ENCODE measurements around the gene SNX14.
"Not testable (repeated sequence)": the region's sequence is repeated elsewhere in the genome, so short reads cannot be mapped to it uniquely, and the experiment has no call there.

SNX14 gene, protein sequence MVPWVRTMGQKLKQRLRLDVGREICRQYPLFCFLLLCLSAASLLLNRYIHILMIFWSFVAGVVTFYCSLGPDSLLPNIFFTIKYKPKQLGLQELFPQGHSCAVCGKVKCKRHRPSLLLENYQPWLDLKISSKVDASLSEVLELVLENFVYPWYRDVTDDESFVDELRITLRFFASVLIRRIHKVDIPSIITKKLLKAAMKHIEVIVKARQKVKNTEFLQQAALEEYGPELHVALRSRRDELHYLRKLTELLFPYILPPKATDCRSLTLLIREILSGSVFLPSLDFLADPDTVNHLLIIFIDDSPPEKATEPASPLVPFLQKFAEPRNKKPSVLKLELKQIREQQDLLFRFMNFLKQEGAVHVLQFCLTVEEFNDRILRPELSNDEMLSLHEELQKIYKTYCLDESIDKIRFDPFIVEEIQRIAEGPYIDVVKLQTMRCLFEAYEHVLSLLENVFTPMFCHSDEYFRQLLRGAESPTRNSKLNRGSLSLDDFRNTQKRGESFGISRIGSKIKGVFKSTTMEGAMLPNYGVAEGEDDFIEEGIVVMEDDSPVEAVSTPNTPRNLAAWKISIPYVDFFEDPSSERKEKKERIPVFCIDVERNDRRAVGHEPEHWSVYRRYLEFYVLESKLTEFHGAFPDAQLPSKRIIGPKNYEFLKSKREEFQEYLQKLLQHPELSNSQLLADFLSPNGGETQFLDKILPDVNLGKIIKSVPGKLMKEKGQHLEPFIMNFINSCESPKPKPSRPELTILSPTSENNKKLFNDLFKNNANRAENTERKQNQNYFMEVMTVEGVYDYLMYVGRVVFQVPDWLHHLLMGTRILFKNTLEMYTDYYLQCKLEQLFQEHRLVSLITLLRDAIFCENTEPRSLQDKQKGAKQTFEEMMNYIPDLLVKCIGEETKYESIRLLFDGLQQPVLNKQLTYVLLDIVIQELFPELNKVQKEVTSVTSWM

DNA sequence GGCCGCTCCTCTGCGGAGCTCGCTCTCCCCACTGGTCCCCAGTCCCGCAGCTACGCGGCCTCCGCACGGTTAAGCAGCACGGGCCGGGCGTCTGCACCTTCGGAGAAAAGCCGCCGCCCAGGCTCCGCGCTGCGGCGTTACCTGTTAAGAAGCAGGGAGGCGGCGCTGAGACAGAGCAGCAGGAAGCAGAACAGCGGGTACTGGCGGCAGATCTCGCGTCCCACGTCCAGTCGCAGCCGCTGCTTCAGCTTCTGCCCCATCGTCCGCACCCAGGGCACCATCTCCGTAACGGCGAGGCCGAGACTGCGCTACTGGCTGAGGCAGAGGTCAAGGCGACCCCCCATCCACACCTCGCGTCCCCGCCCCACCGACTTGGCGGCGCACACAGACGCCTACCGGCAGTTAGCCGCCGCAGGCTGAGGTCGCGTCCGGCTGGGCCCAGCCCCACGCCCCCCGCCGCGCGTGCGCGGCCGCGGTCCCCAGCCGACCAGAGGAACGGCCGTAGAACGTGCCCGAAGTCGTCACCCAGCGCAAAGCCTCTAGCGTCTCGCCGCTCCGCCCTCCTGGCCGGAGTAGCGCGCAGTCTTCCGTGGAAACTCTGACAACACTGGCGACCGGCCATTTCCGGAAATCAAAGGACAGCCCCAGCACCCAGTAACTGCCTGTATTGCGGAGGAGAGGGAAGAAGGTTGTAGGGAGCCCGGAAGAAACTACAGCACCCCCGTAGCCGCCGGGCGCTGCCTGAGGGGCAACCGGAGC lies at the start of gene SNX14:
SNX14 (minus strand) TSS at position 421 of the 759 bp plus-strand sequence; CDS start at position 281, 140 bp downstream.
- peak; percentile 57 for DNase-seq (ENCODE audit: low read depth)

DNA sequence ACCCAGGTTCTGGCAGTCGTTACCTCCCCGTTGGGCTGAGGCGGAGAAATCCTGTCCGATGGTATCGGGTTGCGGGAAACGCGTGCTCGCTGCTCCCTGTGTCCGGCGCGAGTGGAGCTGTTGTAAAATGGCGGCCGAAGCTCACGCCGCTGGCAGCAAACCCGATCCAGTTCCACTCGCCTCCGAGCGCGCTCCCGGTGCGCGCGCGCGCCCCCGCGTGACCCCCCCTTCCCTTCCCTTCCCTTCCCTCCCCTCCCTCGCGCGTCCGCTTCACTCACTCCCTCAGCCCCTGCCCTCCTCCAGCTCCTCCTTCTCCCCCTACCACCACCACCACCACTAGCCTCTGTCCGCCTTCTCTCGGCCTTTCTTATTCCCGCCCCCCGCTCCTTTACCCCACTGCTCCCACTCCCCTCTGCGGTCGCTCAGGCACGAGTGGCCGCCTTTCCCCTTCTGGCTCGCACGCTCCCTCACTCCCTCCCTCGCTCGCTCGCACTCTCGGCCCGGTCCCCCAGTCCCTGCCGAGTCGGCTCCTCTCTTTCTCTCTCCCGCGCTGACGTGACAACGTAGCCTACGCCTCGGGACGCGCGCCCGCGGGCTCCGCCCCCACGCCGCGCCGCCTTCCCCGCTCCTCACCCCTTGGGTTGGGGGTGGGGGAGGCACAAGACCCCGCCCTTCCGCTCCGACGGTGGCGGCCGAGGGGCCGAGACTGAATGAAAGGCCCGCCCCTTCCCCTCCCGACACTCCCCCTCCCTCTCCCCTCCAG lies 49.3 kb upstream of the SNX14 start, which contains the start of gene SYNCRIP:
SYNCRIP (minus strand) TSS at position 113 of the 763 bp plus-strand sequence. CDS start 1,447 bp downstream, outside the sequence.
- peak; percentile 97 for DNase-seq (ENCODE audit: low read depth)

DNA sequence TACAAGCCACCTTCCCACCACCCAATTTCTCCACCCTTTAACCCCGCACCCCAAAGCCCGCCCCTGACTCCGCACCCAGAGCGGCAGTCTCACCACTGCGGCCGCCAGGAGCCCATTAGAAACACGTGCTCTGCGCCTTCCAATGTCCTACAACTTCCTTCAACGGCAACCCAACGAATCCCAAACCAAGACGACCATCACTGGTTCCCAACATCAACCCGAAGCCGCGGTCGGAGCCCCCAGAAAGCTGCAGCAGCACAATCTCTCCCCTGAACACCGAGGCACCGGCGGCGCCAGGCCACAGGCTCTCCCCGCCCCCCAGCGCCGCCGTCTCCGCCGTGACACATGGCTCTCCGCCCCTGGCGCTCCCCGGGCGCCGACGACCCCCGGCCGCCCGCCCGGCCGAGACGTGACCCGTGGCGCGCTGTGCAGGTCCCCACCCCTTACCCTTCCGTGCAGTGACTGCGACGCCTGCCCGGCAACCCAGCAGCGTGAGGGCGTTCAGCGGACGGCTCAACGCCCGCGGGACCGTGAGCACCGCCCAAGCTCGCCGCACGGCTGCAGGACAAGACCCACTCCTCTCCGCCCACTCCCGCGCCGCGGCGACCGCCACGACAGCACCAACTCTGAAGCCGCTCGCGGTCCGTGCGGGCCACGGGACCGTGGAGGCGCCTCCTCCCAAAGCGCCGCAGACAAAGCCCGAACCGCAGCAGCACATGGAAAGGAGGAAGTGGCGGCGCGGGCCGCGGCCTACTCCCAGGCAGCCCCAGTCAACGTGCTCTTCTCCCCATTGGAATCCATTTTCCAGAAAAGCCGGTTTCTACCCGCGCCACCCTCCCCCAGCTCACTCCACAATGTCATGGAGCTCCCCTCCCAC lies 48.5 kb upstream of the SNX14 start:
- peak; percentile 29 for DNase-seq (ENCODE audit: low read depth)

DNA sequence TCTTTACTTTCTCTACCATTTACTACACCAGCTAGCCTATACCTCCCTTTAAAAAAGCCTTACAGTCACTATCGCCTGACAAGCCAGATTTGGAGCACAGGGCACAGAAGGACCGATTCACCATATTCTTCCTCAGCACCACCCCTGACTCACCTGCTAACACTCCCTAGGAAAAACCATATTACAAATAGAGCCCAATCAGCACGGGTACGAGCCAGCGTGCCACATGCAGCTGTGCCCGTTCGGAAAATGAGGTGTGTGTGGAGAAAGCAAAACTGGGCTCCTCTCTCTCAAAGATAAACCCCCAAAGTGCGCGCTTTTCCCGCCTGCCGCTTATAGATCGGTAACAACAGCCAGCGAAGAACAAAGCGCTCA lies 47.9 kb upstream of the SNX14 start:
- no peak for DNase-seq (ENCODE audit: low read depth)

DNA sequence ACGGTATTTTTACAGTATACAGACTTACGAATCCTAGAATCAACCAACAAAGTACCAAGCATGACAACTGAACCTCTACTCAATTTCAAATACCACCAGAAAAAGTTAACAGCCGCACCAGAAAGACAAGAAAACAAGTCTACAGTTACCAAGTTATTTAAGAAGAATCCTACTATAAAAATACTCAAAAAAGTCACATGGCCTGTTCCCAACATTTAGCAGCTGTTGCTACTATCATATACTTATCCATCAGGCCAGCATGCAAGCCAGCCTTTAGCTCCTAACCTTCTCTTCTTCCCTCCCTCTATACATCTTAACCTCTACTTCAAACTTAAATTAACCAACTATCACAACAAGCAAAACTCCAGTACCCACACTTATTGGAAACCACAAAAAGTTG lies 47.2 kb upstream of the SNX14 start:
- no peak for DNase-seq (ENCODE audit: low read depth)

DNA sequence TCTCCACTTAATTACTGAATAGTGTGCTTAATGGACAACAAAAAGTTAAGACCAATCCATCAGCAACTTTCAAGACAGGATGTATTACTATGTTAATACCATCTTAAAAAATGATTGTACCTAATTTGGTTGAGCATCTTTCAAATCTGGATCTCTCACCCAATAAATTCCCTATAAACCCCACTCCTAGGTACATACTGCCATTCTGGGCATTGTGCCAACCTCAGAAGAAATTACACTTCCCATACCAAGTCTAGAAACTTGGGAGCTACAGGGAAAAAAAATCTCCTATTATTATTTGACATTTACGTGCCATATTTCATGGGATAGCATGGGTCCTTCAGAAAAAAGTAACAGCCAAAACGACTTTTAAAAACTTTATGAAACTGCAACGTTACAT lies 43.9 kb upstream of the SNX14 start:
- DNase-seq (ENCODE audit: low read depth) = no peak

DNA sequence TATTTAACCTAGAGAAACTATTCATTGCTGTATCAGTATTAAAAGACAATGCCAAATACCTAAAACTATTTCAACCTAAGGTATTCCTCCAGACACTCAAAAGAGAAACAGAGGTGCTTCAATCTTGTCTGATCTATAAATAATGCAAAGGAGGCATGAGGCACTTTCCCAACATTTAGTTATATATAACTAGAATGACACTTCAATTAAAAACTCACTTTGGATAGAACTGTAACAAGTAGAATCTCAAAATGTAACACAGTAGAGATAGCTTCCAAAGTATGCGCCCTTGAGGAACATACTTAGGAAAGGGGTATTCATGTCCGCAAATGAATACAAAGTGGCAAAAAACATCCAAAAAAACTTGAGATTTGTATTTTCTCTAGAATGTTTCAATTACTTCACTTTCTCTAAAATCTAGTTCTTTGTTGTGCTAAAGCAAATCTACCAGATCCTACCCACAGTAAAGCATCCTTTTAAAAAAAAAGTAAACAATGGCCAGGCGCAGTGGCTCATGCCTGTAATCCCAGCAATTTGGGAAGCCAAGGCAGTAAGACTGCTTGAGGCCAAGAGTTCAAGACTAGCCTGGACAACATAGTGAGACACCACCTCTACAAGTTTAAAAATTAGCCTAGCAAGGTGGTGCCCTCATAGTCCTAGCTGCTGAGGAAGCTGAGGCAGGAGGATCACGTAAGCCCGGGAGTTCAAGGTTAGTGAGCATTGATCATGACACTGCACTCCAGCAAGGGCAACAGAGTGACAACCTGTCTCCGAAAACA lies 38.7 kb upstream of the SNX14 start:
- DNase-seq (ENCODE audit: low read depth) = no peak

DNA sequence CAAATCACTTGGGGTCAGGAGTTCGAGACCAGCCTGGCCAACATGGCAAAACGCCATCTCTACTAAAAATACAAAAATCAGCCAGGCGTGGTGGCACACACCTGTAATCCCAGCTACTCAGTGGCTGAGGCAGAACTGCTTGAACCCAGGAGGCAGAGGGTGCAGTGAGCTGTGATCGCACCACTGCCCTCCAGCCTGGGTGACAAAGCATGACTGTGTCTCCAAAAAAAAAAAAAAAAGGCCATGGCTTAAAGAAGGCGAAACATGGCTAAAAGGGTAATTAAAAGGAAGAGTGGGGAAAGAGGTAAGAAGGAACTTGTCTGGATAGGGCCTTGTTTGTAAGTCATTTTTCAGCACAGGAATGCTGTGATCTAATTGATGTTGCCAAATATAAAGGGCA lies 37.5 kb upstream of the SNX14 start:
- not testable (repeated sequence) for DNase-seq (ENCODE audit: low read depth)

DNA sequence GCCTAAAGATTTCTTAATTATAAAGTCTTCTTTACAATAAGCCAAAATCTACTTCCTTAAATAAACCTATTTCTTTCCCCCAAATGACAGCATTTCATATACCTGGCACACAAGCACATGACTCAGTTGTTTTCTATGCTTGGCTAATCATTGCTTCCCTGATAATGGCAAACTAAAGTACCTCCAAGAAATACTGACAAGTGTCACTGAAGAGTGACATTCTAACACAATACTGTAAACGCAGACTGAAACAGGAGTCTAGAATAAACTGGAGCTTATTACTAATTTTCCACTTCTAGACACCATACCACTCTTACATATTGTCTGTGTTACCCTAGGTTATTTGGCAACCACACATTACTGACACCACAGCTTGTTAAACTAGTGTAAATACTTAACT lies 34.7 kb upstream of the SNX14 start:
- no peak for DNase-seq (ENCODE audit: low read depth)

DNA sequence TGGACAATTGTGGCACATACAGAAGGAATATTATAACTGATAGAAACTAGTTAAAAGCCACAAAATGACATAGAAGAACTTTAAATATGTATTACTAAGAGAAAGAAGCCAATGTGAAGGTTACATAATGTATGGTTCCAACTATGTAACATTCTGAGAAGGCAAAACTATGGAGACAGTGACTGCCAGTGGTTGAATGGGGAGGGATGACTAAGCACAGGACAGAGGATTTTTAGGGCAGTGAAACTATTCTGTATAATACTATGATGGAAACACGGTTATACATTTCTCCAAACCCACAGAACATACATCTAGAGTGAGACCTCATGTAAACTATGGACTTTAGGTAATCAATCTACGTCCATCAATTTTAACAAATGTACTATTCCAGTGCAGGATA lies 26.6 kb upstream of the SNX14 start:
- no peak for DNase-seq (ENCODE audit: low read depth)

DNA sequence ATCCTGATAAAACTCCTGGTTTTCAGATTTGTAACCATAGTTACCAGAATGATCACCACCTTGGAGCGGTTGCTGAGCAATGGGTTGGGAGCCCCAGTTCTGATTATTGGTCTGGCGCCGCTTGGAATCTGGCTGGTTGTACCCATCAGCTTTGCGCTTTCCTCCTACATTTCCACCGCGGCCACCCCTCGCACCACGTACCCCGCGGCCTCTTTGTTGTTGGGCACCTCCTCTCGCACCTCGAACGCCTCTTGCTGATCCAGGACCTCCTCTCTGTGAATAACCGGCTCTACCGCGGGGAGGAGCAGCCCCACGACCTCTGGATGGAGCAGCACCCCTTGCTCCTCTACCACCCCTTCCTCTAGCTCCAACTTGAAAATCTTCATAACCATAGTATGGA lies 21.1 kb upstream of the SNX14 start:
- no peak for DNase-seq (ENCODE audit: low read depth)

DNA sequence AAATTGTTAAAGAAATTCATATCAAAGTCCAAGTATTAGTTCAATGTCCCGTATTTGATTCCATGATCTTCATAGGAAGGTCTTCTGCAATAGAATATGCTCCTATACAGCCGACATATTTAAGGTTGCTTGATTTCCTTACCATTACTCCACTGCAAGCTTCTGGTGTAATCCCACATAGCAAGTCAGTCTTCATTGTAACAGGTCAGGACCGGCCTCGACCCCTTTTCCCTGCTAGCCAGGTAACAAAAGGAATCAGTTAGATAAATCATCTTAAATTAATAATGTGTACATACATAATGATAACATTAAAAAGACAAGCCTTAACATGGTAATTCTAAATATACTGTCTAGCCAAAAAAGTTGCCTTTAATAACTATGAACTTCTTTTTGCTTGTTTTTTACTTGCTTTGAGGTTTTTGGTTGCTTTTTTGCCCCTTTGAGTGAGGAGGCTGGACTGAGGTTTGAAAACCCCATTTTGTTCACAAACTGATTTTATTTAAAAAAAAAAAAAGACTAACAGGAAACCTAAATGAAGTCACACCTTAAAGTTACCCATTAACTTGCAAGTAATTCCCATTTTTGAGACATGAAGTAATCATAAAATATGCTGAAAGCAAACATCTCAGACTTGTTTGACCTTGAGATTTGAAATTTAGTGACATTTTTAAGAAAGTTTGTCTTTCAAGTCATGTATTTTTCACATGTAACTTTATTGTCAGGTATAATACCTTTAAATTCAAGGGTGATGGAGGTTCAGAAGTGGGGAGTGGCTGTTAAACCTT lies 19.2 kb upstream of the SNX14 start:
- DNase-seq (ENCODE audit: low read depth) = no peak

DNA sequence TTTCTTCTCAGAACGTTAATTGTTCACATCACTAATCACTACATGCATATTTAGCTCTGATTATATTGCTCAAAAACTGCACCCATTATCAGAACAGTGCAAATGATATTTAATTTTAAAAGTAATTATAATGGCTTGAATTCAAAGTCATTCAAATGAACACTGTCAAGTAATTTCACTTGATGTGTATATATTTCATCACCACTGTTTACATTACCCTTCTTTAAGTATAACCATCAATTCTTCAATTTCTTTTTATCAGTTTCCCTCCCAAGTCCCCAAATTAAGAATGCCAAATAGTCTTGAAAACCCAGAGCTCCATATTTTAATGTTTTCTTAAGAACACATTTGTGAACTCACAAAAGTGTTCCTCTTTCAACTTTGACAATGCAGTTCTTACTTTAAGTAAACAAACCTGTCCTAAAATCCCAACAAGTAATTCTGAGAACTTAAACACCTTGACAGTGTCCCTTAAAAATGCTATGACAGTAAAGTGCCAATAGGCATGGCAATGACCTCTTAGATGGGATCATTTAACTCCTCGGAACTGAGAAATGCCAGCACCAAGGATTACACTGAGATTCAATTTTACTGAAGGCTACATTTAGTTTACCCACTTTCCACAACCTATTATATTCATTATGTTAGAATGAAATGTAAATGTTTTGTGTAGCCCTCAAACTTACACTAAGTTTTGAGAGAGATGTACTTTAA lies 16.7 kb upstream of the SNX14 start:
- no peak for DNase-seq (ENCODE audit: low read depth)

DNA sequence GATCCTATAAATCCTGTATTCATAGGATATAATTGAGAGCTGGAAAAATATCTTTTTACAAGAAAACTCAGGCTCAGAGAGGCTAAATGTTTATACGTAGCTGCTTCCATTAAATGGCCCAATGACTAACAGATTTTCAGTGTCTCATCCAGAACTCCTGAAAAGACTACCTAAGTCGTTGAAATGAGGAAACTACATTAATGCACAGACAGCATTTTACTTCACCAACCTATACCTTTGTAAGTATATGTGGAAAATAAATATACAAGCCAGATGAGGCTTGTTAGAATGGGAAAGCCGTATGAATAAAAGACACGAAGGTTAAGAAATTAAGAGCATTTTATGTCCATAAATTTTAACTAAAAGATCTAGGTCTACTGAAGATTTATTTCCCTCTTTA lies 8.4 kb upstream of the SNX14 start:
- DNase-seq (ENCODE audit: low read depth) = no peak

DNA sequence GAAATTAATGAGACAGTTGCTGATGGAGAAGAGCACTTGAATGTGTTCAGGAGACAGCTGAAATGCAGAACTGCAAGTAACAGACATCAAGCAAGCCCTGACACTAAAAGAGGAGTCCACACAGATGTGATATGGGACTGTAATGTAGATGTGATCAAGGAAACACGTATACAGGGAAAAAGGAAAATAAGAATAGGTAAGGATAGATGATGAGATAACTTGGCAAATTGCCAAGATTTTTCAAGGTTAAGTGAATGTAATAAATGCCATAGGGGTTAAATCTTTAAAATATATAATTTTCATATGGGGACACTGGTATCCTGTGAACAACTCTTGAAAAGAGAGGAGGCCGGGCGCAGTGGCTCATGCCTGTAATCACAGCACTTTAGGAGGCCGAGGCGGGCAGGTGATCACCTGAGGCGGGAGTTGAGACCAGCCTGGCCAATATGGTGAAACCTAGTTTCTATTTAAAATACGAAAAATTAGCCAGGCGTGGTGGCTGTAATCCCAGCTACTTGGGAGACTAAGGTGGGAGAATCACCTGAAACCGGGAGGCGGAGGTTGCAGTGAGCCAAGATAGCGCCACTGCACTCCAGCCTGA lies 7.2 kb upstream of the SNX14 start:
- DNase-seq (ENCODE audit: low read depth) = no peak

DNA sequence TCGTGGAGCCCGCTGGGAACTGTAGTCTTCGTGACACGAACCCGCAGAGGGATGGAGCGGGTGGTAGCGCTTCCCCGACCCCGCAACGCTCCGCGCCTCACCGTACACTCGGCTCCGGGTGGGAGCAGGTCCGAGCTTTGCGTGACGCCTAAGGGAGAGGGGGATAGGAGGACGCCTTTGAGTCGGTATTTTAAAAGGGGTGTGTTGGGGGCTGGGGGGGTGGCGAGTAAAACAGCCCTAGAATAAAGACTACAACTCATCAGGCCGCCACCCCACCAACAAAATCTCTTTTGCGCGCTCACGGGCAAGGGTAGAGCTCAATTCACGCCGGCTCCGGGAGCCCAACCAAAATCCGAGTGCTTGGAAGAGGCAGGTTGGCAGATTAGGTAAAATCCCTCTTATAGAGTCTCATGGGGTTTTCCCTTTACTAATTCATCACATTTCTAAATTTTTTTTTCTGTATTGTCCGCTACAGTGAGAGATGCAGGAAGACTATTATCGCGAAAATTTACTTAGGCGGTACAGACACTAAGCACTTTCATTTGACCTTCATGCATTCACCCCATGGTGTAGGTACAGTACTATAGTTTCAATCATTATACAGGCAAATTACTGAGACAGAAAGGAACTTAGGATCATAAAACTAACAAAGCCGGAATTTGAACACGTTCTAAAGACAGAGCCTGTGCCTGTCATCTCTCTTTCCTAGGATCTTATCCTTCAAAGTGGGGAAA lies 706 bp upstream of the SNX14 start:
- DNase-seq (ENCODE audit: low read depth) = no peak

DNA sequence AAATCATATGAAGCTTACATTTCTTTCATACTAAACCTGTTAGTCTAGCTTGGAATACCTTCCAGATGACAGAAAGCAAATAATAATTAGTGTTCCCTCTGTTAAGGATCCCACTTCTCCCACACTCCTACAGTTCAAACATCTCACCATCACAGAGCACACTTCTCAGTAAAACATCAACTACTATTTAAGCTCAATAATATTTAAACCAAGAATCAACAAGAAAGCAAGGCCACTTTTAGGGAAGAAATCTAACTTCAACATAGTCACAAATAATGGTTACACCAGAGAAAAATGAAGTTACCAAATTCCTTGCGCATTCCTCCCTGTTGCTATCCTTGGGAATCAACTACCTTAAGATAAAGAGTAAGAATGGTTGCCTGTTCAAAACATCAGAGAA lies 1.6 kb downstream of the SNX14 start:
- no peak for DNase-seq (ENCODE audit: low read depth)

All from stimulated activated CD8-positive, alpha-beta memory T cell treated with anti-CD3 and anti-CD28 coated beads, Interleukin-15, amount 100 ng/mL, for 24 hours (primary cell).